Tibial nerve (tissue), 3 donors: Measurements from ENCODE around the gene TCF19.

Source experiments
- EP300 ChIP-seq, 2 donors: sonication (generic); formaldehyde crosslinking; IDR thresholded peaks; one replicate each; pipeline ENCODE4 v1.6.1; 2017; ENCODE audit warnings: antibody characterized with exemption in 2 of 2, mild to moderate bottlenecking in 1 of 2
- POLR2A ChIP-seq, 2 donors: fragments of 450-650 bp; IDR thresholded peaks; one replicate each; pipeline ENCODE4 v1.6.1; 2017; ENCODE audit warnings: antibody characterized with exemption in 2 of 2, mild to moderate bottlenecking in 2 of 2, moderate library complexity in 2 of 2

DNA sequence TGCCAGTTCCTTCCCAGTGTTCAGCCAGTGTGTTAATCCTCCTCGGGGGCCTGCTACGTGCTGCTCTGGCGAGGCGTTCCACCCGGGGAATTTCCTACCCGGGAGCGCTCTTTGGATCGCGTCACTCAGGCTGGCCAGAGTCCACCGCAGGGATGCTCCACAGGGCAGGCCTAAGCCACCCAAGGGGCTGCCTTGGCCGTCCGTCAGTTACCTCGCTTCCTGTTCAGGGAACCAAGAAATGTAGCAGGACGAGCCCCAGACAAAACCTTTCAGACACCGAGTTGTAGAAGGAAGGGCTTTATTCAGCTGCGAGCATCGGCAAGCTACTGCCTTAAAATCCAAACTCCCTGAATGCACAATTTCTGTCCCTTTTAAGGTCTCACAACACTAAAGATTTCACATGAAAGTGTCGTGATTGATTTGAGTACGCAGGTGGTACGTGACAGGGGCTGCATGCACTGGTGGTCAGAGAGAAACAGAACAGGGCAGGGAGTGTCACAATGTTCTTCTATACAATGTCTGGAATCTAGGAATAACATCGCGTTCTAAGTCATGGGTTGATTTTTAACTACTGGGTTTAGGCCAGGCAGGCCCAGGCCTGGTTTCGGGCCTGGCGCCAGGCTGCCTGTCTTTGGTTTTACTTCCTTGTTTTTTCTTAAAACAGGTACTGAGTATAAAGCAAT lies 27.8 kb downstream of the TCF19 start:
- TF ChIP-seq POLR2A (IDR thresholded peaks at IDR 0.05) (no peak), EP300 (IDR thresholded peaks at IDR 0.05) (no peak)
